Stimulated activated CD4-positive, alpha-beta T cell treated with anti-CD3 and anti-CD28 coated beads, Interleukin-15, amount 100 ng/mL, for 48 hours (primary cell): ENCODE results near the gene ITGB5.

Experiments
- DNase-seq, 2 donors: peaks; one replicate each; pipeline ENCODE4 v3.0.0-alpha.2; 2020; ENCODE audit warnings: low read depth in 2 of 2

ITGB5 gene

GRCh38 chr3:124896824-124897526 lies 9.8 kb upstream of the ITGB5 start:
- DNase-seq = no peak

- DNase-seq = no peak
These were observed 8.6 kb upstream of the ITGB5 start for GRCh38 chr3:124895756-124896155.

GRCh38 chr3:124893526-124893925 lies 6.4 kb upstream of the ITGB5 start:
- no peak for DNase-seq

GRCh38 chr3:124890573-124891190 lies 3.5 kb upstream of the ITGB5 start:
- DNase-seq = no peak

- no peak for DNase-seq
These were observed 1.6 kb upstream of the ITGB5 start for GRCh38 chr3:124888482-124889441.

- DNase-seq = no peak
These were observed 750 bp upstream of the ITGB5 start for GRCh38 chr3:124887932-124888298.

- no peak for DNase-seq
These were observed 753 bp downstream of the ITGB5 start for GRCh38 chr3:124886168-124887056.

- DNase-seq = no peak
These were observed 1.5 kb downstream of the ITGB5 start for GRCh38 chr3:124885466-124886167.

- no peak for DNase-seq
These were observed 2.6 kb downstream of the ITGB5 start for GRCh38 chr3:124884474-124885101.

- no peak for DNase-seq
These were observed 3.2 kb downstream of the ITGB5 start for GRCh38 chr3:124883766-124884473.

- no peak for DNase-seq
These were observed 4.1 kb downstream of the ITGB5 start for GRCh38 chr3:124882816-124883747.

- DNase-seq = no peak
These were observed 5.0 kb downstream of the ITGB5 start for GRCh38 chr3:124881976-124882697.

GRCh38 chr3:124879337-124879680 lies 7.9 kb downstream of the ITGB5 start:
- DNase-seq = no peak

GRCh38 chr3:124878561-124879336 lies 8.4 kb downstream of the ITGB5 start:
- no peak for DNase-seq

- DNase-seq = no peak
These were observed 9.5 kb downstream of the ITGB5 start for GRCh38 chr3:124877674-124878073.

GRCh38 chr3:124876401-124876878 lies 10.7 kb downstream of the ITGB5 start:
- no peak for DNase-seq

- no peak for DNase-seq
These were observed 13.9 kb downstream of the ITGB5 start for GRCh38 chr3:124873226-124873625.
